NCI-H526 (cell line): ENCODE data around the gene PRSS56.

Source experiments
- DNase-seq, 2 experiments: peaks; one replicate each; lab custom pipeline; 2025; lab: John Stamatoyannopoulos, UW

PRSS56 gene

GRCh38 chr2:232573771-232574435 lies 53.7 kb downstream of the PRSS56 start:
- DNase-seq = no peak

GRCh38 chr2:232574674-232575403 lies 54.7 kb downstream of the PRSS56 start:
- DNase-seq = no peak
